HG03025 (cell line): ENCODE results near the gene PRKAR1B.

ENCODE experiments used
- ATAC-seq: cut with Tn5 transposase; IDR thresholded peaks from one replicate; pipeline ENCODE4 v1.9.1; 2021; ENCODE audit warnings: mild to moderate bottlenecking, moderate library complexity; ENCODE audit not compliant: unreplicated experiment, low FRiP score

The PRKAR1B gene

DNA sequence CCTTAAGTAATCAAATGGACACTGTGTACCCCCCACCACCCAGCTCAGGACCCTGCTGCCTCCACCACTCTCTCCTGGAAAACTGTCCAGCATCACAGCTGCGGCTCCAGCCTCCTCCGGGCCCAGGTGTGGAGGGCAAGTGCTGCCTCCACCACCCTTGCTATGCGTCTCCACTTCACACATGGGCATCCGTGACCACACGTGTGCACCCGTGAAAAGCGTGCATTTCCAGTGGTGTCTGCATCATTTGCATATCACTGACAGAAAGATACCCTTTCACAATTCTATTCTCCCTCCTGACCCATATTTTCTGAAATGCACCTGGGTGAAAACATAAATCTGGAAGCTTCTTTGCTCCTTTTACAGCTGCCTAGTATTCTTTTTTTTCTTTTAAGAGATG is 117.7 kb downstream of the PRKAR1B start:
- ATAC-seq: no peak

DNA sequence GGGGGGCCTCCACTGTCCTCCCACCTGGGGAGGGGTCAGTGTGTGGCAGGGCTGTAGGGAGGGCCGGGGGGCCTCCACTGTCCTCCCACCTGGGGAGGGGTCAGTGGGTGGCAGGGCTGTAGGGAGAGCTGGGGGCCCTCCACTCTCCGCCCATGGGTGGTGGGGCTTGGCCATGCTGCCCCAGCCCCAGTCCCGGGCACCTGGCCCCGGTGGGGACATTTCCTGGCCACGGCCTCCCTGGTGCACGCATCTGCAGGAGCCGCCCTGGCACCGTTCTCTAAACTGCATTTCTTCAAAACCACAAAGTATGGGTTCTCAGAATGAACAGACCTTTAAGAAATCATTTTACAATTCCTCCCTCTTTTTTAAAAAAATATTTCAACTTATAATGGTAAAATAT is 118.1 kb downstream of the PRKAR1B start:
- no peak for ATAC-seq

DNA sequence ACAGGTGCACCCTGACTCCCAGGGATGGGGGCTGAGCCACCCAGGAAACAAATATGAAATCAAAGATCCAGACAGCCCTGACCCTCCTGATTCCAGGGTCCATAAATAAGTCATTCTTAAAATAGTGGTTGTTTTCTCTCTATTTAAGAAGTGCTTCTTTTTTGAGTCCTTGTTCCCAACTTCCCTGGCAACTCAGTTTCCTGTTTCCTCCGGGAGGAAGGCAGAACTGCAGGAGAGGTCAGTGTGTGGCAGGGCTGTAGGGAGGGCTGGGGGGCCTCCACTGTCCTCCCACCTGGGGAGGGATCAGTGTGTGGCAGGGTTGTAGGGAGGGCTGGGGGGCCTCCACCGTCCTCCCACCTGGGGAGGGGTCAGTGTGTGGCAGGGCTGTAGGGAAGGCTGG is 118.7 kb downstream of the PRKAR1B start:
- ATAC-seq: no peak

DNA sequence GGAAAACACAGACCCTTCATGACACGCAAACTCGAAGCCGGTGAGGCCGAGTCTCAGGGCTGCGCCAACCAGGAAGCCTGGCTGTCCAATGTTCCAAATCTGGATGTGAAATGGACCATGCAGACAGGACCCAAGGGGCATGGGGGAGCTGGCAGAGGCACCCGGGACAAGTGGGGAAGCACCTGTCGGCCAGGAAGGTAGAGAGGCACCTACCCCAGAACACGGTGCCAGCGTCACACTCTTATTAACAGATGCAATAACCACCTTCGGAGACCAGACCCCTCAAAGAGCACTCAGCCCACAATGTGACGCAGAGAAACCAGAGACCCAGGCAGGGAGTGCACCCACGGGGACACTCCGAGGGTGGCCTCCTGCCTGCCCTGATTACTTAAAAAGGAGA is 119.1 kb downstream of the PRKAR1B start:
- ATAC-seq: no peak

DNA sequence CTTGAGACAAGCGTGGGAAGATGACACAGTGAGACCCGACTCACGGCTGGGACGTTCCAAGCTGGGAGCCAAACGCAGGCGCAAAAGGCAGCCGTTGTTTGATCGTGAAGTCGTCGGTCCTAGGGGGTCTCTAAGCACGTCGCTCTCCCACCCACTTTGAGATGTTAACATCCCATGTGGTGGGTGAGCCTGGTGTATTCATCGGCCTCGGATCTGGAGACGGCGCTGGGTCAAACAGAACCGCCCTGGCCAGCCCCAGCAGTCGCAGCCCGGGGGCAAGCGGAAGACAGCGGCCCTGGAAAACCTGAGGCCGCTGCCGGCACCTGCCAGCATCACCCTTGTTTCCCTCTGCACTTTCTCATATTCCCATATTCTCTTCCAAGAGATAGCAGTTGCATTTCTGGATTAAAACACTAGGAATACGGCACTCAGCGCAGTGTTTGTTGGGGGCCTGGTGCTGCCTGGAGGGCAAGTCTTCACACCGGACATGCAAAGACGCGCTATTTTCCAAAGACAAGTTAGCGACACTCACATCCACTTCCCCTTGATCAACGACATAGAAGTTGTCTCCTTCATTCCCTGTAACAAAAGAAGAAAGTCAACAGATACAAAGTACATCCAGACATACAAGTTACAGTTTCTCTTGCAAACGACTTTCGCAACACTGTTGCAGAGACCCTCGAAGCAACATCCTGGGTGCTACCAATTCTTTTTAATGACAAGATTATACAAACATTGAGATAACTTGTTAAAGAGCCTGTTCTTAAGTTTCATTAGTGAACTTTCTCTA is 121.2 kb downstream of the PRKAR1B start:
- no peak for ATAC-seq

DNA sequence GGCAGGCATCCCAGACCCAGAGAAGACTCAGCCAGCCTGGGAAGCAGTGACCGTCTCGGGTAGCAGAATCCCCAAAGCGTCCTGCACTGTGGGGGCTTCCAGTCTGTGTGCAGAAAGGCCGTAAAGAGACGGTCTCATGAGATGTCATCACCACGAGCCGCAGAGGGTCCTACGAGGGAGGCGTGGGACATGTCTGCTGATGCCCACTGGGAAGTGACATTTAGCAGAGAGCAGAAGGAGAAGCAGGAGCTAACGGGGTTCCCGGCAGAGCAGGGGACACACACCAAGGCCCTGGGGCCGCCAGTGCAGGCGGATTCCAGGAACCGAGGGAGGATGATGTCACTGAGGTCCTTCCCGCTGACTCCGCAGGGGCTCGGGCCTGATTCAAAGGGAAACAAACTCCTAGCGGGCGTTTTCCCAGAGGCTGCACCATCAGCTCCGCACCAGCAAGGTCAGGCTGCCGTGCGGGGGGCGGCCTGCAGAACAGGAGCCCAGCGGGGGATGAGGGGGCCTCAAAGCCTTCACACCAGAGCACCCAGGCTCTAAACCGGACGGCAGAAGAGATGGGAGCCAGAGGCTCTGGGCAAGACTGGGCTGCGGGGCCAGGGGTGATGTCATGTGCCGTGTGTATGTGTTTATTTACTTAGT is 122.1 kb downstream of the PRKAR1B start:
- no peak for ATAC-seq

DNA sequence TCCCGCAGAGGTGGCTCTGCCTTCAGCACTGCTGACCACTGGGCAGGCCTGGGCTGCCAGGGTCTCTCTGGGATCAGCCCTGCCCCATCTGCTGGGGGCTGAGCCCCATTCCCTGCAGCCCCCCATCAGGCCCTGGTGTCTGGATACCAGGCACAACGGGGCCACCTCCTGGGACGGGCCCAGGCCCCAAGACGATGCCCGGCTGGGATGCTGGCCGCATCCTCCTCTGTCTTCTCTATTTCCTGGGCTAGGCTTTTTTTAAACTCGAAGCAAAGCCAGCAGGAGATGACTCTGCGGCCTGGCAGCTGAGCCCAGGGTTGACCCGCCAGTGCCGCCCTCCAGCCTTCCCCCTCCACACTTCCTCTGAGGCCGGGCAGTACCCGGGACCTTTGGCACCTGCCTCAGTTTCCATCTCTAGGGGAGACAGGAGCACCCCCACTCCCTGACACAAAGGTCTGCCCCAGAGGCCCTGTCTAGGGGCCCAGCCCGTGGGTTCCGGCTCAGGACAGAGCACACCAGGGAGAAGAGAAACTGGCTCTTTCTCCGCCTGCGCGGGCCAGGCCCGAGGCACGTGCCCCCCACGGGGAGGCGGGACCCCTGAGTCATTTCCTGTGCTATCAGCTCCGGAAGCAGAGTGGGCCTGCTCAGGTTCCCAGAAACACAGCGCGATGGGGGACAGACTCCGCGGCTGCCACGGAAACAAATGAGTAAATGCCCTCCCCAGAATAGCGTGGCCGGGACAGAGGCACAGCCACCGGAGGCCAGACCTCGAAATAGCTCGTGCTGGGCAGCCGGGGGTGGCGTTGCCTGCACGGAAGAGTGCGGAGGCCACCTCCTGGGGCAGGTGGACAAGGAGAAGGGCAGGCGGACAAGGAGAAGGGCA is 122.8 kb downstream of the PRKAR1B start:
- ATAC-seq: peak; percentile 82

DNA sequence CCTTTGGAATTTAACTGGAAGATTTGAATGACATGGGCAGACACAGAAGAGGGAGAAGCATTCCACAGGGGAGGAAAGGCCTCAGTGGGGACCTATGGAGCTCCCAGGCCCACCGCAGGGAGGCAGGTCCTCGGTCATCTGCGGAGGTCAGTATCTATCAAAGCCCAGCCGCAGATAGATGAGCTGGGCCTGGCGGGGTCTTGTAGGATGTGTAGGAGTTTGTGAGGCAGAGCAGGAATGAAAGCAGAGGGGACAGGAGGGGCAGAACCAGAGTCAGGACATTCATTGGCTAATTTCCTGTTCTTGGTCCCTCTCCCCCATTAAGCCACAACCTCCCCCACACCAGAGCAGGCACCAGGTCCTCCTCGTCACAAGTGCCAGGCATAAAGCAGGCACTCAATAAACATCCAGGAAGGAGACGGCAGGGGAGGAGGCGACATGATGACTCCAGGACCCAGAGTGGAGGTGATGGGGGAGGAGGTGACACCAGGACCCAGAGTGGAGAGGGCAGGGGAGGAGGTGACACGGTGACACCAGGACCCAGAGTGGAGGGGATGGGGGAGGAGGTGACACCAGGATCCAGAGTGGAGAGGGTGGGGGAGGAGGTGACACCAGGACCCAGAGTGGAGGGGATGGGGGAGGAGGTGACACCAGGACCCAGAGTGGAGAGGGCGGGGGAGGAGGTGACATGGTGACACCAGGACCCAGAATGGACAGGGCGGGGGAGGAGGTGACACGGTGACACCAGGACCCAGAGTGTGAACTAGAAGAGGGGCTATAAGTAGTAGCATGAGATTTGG is 123.7 kb downstream of the PRKAR1B start:
- no peak for ATAC-seq

DNA sequence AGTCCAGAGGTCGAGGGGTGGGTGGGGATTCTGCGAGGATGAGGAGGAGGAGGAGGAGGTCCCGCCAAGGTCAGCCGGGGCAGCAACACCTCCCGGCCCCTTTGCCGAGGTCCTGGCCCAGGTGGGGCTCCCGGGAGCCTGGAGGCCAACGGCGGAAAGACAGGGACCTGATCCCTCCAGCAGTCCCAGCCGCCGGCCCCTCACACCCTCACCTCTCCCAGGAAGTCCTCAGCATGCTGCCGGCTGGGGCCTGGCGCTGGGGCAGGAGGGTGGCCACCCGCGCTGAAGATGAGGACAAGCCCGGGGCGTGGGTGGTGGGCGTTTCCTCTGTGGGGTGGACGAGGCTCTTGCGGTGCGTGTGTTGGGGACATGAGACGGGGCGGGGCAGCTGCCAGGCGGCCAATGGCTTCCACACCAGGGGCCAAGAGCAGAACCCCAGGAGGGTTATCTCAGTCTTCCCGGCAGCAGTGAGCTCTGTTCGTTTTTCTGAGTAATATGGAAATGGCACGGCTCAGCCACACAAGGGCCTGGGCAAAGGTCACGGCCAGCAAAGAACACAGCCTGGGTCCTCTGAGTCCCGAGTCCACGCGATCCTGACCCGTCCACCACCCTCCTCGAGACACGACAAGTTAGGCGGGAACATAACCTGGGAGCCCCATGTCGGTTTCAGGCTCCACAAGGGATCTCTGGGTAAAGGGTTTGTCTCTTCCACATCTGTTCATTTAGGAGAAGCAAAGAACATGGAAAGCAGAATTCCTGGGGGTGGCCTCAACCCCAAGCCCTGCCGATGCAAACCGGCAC is 124.5 kb downstream of the PRKAR1B start:
- no peak for ATAC-seq

DNA sequence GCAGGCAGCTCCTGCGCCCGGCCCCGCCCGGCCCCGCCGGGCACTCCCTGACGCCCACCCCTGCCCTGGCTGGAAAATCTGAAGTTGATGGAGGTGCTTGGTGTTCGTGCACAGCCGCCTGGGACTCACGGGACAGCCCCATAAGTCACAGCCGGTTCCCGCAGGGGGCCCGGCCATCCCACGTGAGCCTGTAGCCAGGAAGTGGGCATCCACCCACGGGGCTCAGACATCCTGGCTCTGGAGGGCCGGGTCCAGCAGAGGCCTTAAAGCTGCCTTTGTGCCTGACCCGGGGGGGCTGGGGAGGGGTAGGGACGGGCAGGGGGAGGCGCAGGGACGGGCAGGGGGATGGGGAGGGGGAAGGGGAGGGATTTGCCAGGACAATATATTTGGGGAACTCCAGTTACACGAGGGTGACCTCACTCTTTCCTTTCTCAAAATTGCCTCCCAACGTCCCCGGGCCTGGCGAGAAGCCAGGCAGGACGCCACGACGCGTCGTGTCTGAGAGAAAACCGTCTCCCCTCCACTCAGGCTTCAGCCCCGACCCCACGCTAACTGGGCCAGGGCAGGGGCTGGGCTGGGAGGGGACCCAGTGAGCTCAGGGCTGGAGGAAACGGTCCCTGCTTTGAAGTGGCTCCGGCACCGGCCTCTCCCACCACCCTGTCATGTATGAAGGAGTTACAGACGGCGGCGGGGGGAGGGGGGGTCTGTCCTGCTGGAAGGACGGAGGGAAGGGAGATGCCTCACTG is 125.3 kb downstream of the PRKAR1B start:
- peak; percentile 32 for ATAC-seq

DNA sequence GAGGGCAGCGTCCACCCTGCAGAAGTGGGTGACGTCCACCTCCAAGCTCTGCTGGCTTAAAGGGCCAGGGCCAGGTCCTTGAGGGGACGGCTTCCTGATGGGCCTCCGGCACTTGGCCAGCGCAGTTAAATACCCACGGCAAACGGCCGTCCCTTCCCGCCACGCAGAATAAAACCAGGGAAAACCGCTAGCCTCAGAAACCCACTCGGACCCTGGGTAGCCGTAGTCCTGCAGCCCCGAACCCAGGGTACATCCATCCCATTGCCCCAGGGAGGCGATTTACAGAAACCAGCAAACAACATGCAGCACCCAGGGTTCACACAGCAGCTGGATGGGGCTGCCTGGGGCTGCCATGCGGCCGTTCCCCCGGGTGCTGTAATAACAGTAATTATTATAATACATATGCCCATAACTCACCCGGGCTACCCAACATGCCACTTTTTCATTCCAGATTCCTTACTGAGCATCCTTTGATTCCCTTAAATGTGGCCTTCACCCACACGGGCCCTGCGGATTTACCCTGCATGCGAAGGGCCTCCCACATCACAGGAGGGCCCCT is 126.0 kb downstream of the PRKAR1B start:
- no peak for ATAC-seq

DNA sequence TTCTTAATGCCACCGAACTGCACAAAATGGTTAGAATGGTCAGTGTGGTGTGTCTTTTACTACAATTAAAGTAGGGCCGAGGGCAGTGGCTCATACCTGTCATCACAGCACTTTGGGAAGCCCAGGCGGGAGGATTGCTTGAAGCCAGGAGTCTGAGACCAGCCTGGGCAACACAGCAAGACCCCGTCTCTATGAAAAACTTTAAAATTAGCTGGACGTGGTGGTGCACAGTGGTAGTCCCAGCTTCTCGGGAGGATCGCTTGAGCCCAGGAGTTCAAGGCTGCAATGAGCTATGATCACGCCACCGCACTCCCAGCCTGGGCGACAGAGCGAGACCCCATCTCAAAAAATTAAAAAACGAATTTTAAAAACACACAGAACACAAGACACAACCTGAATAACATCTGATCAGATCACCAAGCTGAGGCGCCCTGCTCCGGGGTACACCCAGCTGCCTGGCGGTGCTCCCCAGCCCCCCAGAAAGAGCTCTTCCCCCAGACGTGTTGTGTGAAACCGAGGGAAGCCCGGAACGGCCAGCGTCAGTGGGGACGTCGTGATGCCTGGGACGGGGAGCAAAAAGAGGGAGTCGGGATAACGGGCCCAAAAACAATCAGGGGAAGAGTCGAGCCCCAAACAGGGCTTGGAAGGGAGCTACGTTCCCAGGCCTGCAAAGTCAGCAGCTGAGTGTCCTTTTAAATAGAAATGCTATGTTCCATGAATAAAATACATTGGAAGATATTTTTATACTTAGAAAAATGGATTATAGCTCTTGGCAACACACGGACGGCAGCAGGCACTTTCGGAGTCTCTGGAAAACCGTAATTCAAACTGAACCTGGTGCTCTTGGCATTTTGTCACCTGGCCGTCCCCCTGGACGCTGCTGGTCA is 126.7 kb downstream of the PRKAR1B start:
- no peak for ATAC-seq

DNA sequence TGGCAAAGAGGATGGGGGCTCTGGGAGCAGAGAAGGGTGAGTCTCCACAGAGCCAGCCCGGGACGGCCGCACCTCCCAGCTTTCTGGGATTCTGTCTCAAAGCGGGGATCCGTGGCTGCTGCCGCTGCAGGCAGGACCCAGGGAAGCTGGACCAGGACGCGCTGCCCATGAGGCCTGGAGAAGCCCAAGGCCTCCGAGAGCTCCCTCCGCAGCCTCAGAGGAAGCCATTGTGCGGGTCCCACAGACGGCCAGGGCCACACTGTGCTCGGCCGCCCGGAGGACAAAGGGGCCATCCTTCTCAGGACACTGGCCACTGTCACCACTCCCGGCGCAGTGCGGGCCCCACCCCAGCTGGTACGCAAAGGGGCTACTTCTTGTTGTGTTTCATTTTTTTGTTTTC is 128.2 kb downstream of the PRKAR1B start:
- no peak for ATAC-seq

DNA sequence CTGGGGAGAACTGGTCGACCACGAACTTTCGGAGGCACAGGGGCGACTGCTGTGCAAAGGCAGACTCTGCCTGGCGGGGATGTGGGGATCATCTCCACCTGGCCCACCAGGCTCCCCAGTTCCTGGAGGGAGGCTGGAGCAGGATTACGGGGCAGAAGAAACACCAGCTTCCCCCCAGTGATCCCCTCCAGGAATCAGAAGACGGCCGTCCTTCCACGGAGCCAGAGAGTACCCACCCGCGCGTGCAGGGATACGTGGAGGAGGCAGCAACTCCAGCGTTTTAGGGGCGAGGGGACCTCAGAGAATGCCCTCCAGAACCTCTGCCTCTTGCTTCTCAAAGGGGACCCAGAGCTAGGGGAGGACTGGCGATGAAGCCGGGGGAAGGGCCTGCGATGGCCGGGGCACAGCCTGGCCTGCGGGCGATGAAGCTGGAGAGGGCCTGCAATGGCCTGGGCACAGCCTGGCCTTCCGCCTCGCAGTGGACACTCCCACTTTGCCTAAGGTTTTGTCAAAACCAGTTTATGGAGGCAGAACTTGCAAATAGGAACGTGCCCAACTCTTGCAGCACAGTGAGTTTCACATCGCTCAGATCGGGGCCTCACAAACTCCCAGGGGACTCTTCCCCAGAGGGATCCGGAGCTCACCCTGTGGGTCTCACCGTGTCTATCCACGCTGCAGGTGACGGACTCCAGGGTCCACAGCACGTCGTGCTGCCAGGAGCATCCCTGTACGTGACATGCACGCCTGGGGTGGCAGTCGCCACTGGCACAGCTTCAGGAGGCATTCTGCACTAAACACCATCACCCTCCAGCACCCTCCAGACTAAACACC is 129.5 kb downstream of the PRKAR1B start:
- no peak for ATAC-seq

DNA sequence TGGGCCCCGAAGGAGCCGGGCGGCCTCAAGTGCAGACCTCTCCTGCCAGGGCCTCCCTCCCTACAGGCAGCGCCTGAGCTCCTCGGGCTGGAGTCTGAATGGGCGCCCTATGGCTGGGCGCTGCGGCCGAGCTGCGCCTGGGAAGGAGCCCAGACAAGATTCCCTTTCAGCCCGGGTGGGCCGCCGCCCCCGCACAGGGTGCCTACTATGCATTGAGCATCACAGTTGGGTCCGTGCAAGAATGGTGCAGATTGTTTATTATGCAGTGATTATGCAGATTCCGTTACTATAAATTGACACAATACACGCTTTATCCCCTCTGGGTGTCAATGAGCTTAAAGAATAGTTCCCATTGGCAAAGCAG is 130.3 kb downstream of the PRKAR1B start:
- ATAC-seq: no peak

DNA sequence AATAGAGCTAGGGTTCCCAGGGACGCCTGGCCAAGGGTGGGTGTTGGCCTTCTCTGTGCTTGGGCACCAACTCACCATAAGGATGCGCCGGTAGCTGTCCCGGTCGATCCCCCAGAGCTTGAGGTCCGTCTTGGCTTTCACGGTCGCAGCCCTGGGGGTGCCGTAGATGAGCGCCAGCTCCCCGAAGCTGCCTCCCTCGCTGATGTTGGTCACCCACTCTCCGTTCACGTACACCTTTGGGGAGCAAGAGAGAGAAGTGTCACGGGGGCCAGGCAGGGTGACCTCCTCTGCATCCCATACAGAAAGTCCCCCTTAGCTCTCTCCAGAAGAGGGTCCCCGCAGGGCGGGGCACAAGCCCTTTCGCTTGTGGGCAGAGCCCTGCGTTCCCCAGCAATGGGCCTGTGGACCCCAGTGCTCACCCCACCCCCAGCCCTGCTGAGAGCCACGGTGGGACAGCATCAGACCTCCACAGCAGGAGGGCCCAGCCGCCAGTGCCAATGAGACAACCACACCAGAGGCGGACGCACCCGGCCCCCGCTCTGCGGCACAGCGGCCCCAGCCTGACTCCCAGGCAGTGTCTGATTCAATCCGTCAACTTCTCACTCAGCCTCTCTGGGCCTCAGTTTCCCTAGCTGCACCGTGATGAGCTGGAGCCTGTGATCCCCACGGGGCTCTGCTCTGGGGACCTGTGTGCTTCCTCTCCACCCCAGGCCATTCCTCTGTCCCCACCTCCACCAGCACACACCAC is 130.8 kb downstream of the PRKAR1B start:
- no peak for ATAC-seq
